GM12878 (cell line): ENCODE results near the gene CFAP57. TPM values are rescaled to one million over a fixed set of nuclear protein-coding genes. Genes with fewer than 3 reads are reported as not detected.

Experiments
- ATAC-seq: fragments of 200-7000 bp; cut with Tn5 transposase; 3 replicates; pipeline ENCODE4 v1.9.1; 2020; ENCODE audit warnings: mild to moderate bottlenecking, moderate library complexity
- BruUV-seq: library from RNA; stranded (reverse); fragments of 400-500 nt; replicated peaks from 2 replicates; lab custom pipeline; 2021; lab: Mats Ljungman, UMichigan
- CTCF ChIA-PET: fragments of 300-600 bp; sonication (Branson Sonifier 250); formaldehyde crosslinking; extraction: SDS; loops from one replicate; lab custom pipeline; 2021; ENCODE audit warnings: inconsistent platforms; lab: Yijun Ruan, JAX
- POLR2A ChIA-PET: fragments of 350-600 bp; formaldehyde crosslinking; extraction: SDS; loops from one replicate; lab custom pipeline; 2021; ENCODE audit warnings: inconsistent platforms; lab: Charles Lee
- RAD21 ChIA-PET: fragments of 300-600 bp; sonication (Branson Sonifier 250); formaldehyde crosslinking; loops from one replicate; lab custom pipeline; 2023; ENCODE audit warnings: antibody characterized with exemption; ENCODE audit not compliant: unreplicated experiment; lab: Charles Lee
- SMC1A ChIA-PET: fragments of 300-600 bp; sonication (Branson Sonifier 250); formaldehyde crosslinking; loops from one replicate; lab custom pipeline; 2023; ENCODE audit not compliant: unreplicated experiment, uncharacterized antibody; lab: Charles Lee
- DNase-seq: peaks from one replicate; pipeline ENCODE4 v3.0.0-alpha.2; 2011; ENCODE audit warnings: low read depth, low spot score
- FAIRE-seq: peaks from 3 replicates; lab custom pipeline; 2011; peaks lifted over from hg19 to GRCh38; lab: Jason Lieb, UNC
- H2AFZ ChIP-seq: 2 replicates; pipeline ENCODE4 v1.6.0; 2011; ENCODE audit warnings: low read depth, low read length, control low read depth; ENCODE audit not compliant: control insufficient read depth
- H3K27ac ChIP-seq: 2 replicates; pipeline ENCODE4 v1.5.1; 2011; ENCODE audit warnings: control low read depth; ENCODE audit not compliant: control insufficient read depth, insufficient read depth
- H3K27me3 ChIP-seq, 2 experiments: replicated peaks in 1 of 2; 2 replicates each; pipeline versions ENCODE4 v1.6.0 to v1.6.1; 2011; ENCODE audit warnings: low read length in 1 of 2; ENCODE audit not compliant: control insufficient read depth in 2 of 2, insufficient read depth in 2 of 2
- H3K36me3 ChIP-seq, 2 experiments: 2 replicates each; pipeline ENCODE4 v1.5.1; 2011; ENCODE audit warnings: low read length in 1 of 2; ENCODE audit not compliant: control insufficient read depth in 2 of 2, insufficient read depth in 2 of 2
- H3K4me1 ChIP-seq: 2 replicates; pipeline ENCODE4 v1.6.1; 2011; ENCODE audit warnings: mild to moderate bottlenecking, low read length, moderate library complexity, mixed read lengths; ENCODE audit not compliant: control insufficient read depth, insufficient read depth
- H3K4me2 ChIP-seq: 2 replicates; pipeline ENCODE4 v1.6.0; 2011; ENCODE audit warnings: control low read depth; ENCODE audit not compliant: control insufficient read depth, insufficient read depth
- H3K4me3 ChIP-seq: fragments of 200-600 bp; sonication (generic); 2 replicates; pipeline ENCODE4 v1.5.1; 2016
- H3K79me2 ChIP-seq: 2 replicates; pipeline ENCODE4 v1.6.0; 2011; ENCODE audit warnings: low read length; ENCODE audit not compliant: control insufficient read depth, insufficient read depth
- H3K9ac ChIP-seq: 2 replicates; pipeline ENCODE4 v1.8.0; 2011; ENCODE audit warnings: low read length, control low read depth, mixed read lengths; ENCODE audit not compliant: control insufficient read depth, insufficient read depth
- H3K9me3 ChIP-seq: replicated peaks from 3 replicates; pipeline ENCODE4 v1.5.1; 2011; ENCODE audit warnings: mild to moderate bottlenecking, low read length; ENCODE audit not compliant: control insufficient read depth, insufficient read depth
- H4K20me1 ChIP-seq: 2 replicates; pipeline ENCODE4 v1.6.0; 2011; ENCODE audit not compliant: control insufficient read depth, insufficient read depth
- CHD1 ChIP-seq: IDR thresholded peaks from 2 replicates; pipeline ENCODE4 v1.6.1; 2012; ENCODE audit warnings: low read depth, low read length, improper control_type of control experiment
- DPF2 ChIP-seq: fragments of 450-650 bp; IDR thresholded peaks from 2 replicates; pipeline ENCODE4 v1.6.1; 2017; ENCODE audit warnings: mild to moderate bottlenecking
- FOS ChIP-seq: IDR thresholded peaks from 3 replicates; pipeline ENCODE4 v1.6.1; 2011; ENCODE audit warnings: borderline replicate concordance; ENCODE audit not compliant: insufficient read length; ENCODE audit errors: extremely low read depth
- KLF5 ChIP-seq: fragments of 450-650 bp; IDR thresholded peaks from 2 replicates; pipeline ENCODE4 v1.6.1; 2014; ENCODE audit warnings: mild to moderate bottlenecking; ENCODE audit not compliant: partially characterized antibody
- LARP7 ChIP-seq: fragments of 450-650 bp; IDR thresholded peaks from 2 replicates; pipeline ENCODE4 v1.6.1; 2017; ENCODE audit warnings: mild to moderate bottlenecking
- MTA3 ChIP-seq: IDR thresholded peaks from 2 replicates; pipeline ENCODE4 v1.6.1; 2012; ENCODE audit warnings: low read length, inconsistent platforms, borderline replicate concordance
- NFXL1 ChIP-seq: fragments of 450-650 bp; IDR thresholded peaks from 2 replicates; pipeline ENCODE4 v1.6.1; 2017; ENCODE audit warnings: antibody characterized with exemption, mild to moderate bottlenecking, borderline replicate concordance
- RCOR1 ChIP-seq: conservative IDR thresholded peaks from 2 replicates; pipeline ENCODE4 v1.6.1; 2012; ENCODE audit warnings: low read depth, low read length, improper control_type of control experiment
- SMAD5 ChIP-seq: IDR thresholded peaks from 2 replicates; pipeline ENCODE4 v1.6.1; 2016; ENCODE audit warnings: antibody characterized with exemption, low read depth
- SREBF2 ChIP-seq: IDR thresholded peaks from 2 replicates; pipeline ENCODE4 v1.6.1; 2012; ENCODE audit warnings: mild to moderate bottlenecking, low read length
- SRF ChIP-seq, 2 experiments: IDR thresholded peaks; 2 replicates each; pipeline ENCODE4 v1.6.1; 2011; ENCODE audit warnings: low read depth in 2 of 2, low read length in 2 of 2, mild to moderate bottlenecking in 1 of 2, moderate library complexity in 1 of 2
- TARDBP ChIP-seq: IDR thresholded peaks from 2 replicates; pipeline ENCODE4 v1.6.1; 2016; ENCODE audit warnings: borderline replicate concordance
- ZNF687 ChIP-seq: fragments of 450-650 bp; IDR thresholded peaks from 2 replicates; pipeline ENCODE4 v1.6.1; 2017; ENCODE audit warnings: mild to moderate bottlenecking, moderate library complexity
- ZZZ3 ChIP-seq: IDR thresholded peaks from 2 replicates; pipeline ENCODE4 v1.6.1; 2011; ENCODE audit warnings: low read depth; ENCODE audit not compliant: control insufficient read depth, insufficient read length
- whole genome bisulfite sequencing: methylation state at CpG from one replicate; pipeline ENCODE4 v1.1.6; 2016; ENCODE audit warnings: low lambda C conversion rate; ENCODE audit not compliant: insufficient replicate concordance, insufficient coverage; ENCODE audit errors: missing lambda C conversion rate; 5-methylcytosine and 5-hydroxymethylcytosine counted together
- in situ Hi-C: fragments of 300-500 bp; cut with MboI; formaldehyde crosslinking; loops from 9 replicates; pipeline ENCODE4 v1.14.3; 2018; ENCODE audit warnings: mixed read lengths
- intact Hi-C: fragments of 100-400 bp; cut with micrococcal nuclease; formaldehyde crosslinking; loops from one replicate; pipeline ENCODE4 v1.14.2; 2022; ENCODE audit not compliant: unreplicated experiment
- polyA plus RNA-seq, 11 experiments: library from polyadenylated mRNA; depleted of rRNA in 4 of 11; unstranded in 6 of 11; stranded (reverse) in 5 of 11; fragments of >200 nt; fragmentation: Nextera tagmentation in 4 of 11; fragmentation: Illumina TruSeq in 1 of 11; extraction: Ambion mirVana in 4 of 11; extraction: Trizol in 1 of 11; gene quantifications; 1 replicate in 1 of 11; 2 replicates in 10 of 11; pipeline versions ENCODE4 v1.2.1 to v1.2.3, GENCODE V29; 2011 to 2016; ENCODE audit warnings: inconsistent platforms in 2 of 11, missing spikeins in 2 of 11, low read depth in 1 of 11
- total RNA-seq, 4 experiments: library from RNA; depleted of rRNA in 3 of 4; stranded (reverse); fragments of >200 nt in 3 of 4; fragmentation: Illumina TruSeq in 1 of 4; extraction: Trizol in 1 of 4; gene quantifications; 2 replicates each; pipeline versions ENCODE4 v1.2.1 to v1.2.3, GENCODE V29; 2013 to 2021

CFAP57 gene
- total and polyA plus RNA-seq, 10 of the 15 experiments (the other 5 are each of a cell fraction or from before 2014, with no cell fraction given): 0.45 to 4.8 (median 1.3) TPM

GRCh38 chr1:43123031-43123430 lies 49.1 kb upstream of the CFAP57 start (continued):
- TF ChIP-seq ZNF687: no peak
- no peak for TF ChIP-seq DPF2
- no peak for TF ChIP-seq SREBF2
- TF ChIP-seq NFXL1: no peak
- no peak for TF ChIP-seq MTA3
- TF ChIP-seq TARDBP: no peak
- no peak for TF ChIP-seq RCOR1
- TF ChIP-seq KLF5: no peak
- no peak for TF ChIP-seq FOS

GRCh38 chr1:43128816-43129215 lies 43.3 kb upstream of the CFAP57 start:
- no peaks in the 10 kb centered on the region for H3K36me3 ChIP-seq
- ChIA-PET SMC1A (no interaction called here), POLR2A (interaction anchor here (0.7 kb wide), 1 partner anchor 48 kb away, joined by 3 read pairs; no protein-coding TSS in a partner anchor), RAD21 (no interaction called here), CTCF (no interaction called here)
- TF ChIP-seq SRF (IDR thresholded peaks at IDR 0.05; ENCODE audit: low read depth in 2 of 2, low read length in 2 of 2): no peak
- no peak for TF ChIP-seq NFXL1
- TF ChIP-seq ZZZ3: no peak
- TF ChIP-seq SMAD5: no peak
- TF ChIP-seq CHD1: no peak
- TF ChIP-seq LARP7: no peak
- in situ Hi-C loops: no loop called here
- intact Hi-C loops: no loop called here
- no peak overlapping the region for H3K4me3 ChIP-seq
- no peak for ATAC-seq
- no peak overlapping the region for H3K9ac ChIP-seq
- H3K4me2 ChIP-seq: no peak overlapping the region
- H3K4me1 ChIP-seq: no peaks in the 10 kb centered on the region
- H3K9me3 ChIP-seq: no peaks in the 10 kb centered on the region; the same call in 2 of the 3 replicates
- no peak overlapping the region for H2AFZ ChIP-seq
- BruUV-seq: no TSS peak
- WGBS: 4% methylated on average over 3 of the region's 3 CpGs
- no peaks in the 10 kb centered on the region for H3K27me3 ChIP-seq
- DNase-seq: no peak
- H3K79me2 ChIP-seq: no peaks in the 10 kb centered on the region
- no peak overlapping the region for H3K27ac ChIP-seq
- no peak for FAIRE-seq
- H4K20me1 ChIP-seq: no peaks in the 10 kb centered on the region
